ENCODE measurements around the gene GYG2. TPM values are rescaled to one million over a fixed set of nuclear protein-coding genes. Genes with fewer than 3 reads are reported as not detected.
"Not testable (repeated sequence)": the region's sequence is repeated elsewhere in the genome, so short reads cannot be mapped to it uniquely, and the experiment has no call there.

The GYG2 gene
- total RNA-seq, 6 experiments from 2014 or later = 0.35 to 0.79 (median 0.51) TPM; not detected in 2

GRCh38 chrX:2917767-2918166 lies 89.0 kb downstream of the GYG2 start:
- no peak overlapping the region for H3K4me3 Mint-ChIP-seq
- no peaks in the 10 kb centered on the region for H3K9me3 Mint-ChIP-seq
- TF ChIP-seq CTCF (IDR thresholded peaks at IDR 0.05) = no peak
- H3K27me3 Mint-ChIP-seq (ENCODE audit: insufficient read depth) = no peaks in the 10 kb centered on the region
- no peak overlapping the region for H3K27ac Mint-ChIP-seq
- H3K4me1 Mint-ChIP-seq (ENCODE audit: low read depth) = peaks cover 8% of the 10 kb centered on the region
- H3K36me3 Mint-ChIP-seq (ENCODE audit: low read depth) = peaks cover 10% of the 10 kb centered on the region; the same call in 1 of the 2 replicates
- no peak for DNase-seq

DNA sequence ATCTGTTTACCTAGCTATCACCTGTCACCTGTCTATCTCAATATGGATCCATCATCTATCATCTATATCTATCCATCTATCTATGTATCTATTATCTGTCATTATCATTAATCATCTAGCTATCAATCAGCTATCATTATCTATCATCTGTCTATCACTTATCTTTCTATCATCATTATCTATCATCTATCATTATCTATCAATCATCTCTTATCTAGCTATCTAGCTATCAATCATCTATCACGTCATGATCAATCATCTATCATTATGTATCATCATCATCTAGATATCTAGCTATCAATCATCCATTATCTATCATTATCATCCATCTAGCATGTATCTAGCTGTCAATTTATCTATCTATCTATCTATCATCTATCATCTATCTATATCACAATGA lies 92.5 kb downstream of the GYG2 start:
- no peak for DNase-seq
- H3K4me3 Mint-ChIP-seq = no peak overlapping the region
- H3K27me3 Mint-ChIP-seq (ENCODE audit: insufficient read depth) = no peaks in the 10 kb centered on the region
- TF ChIP-seq CTCF (IDR thresholded peaks at IDR 0.05) = no peak
- H3K36me3 Mint-ChIP-seq (ENCODE audit: low read depth) = peaks cover 5% of the 10 kb centered on the region; the same call in 1 of the 2 replicates
- H3K27ac Mint-ChIP-seq = no peak overlapping the region
- H3K4me1 Mint-ChIP-seq (ENCODE audit: low read depth) = peaks cover 8% of the 10 kb centered on the region
- no peaks in the 10 kb centered on the region for H3K9me3 Mint-ChIP-seq

- Mint-ChIP-seq H3K36me3 (ENCODE audit: low read depth) (no peaks in the 10 kb centered on the region), H3K27ac (no peak overlapping the region), H3K4me3 (no peak overlapping the region), H3K4me1 (ENCODE audit: low read depth) (peaks cover 8% of the 10 kb centered on the region), H3K27me3 (ENCODE audit: insufficient read depth) (no peaks in the 10 kb centered on the region), H3K9me3 (no peaks in the 10 kb centered on the region)
- TF ChIP-seq CTCF (IDR thresholded peaks at IDR 0.05) = no peak
- DNase-seq = no peak
These were observed 93.0 kb downstream of the GYG2 start for GRCh38 chrX:2921750-2922149.

- Mint-ChIP-seq H3K9me3 (no peaks in the 10 kb centered on the region), H3K4me3 (no peak overlapping the region), H3K4me1 (ENCODE audit: low read depth) (peaks cover 8% of the 10 kb centered on the region), H3K27ac (no peak overlapping the region), H3K27me3 (ENCODE audit: insufficient read depth) (no peaks in the 10 kb centered on the region; the same call in 1 of the 2 replicates), H3K36me3 (ENCODE audit: low read depth) (no peaks in the 10 kb centered on the region)
- TF ChIP-seq CTCF (IDR thresholded peaks at IDR 0.05) = no peak
- no peak for DNase-seq
These were observed 95.4 kb downstream of the GYG2 start for GRCh38 chrX:2924151-2924550.

- H3K36me3 Mint-ChIP-seq (ENCODE audit: low read depth); H3K27me3 Mint-ChIP-seq (ENCODE audit: insufficient read depth); H3K9me3 Mint-ChIP-seq; H3K27ac Mint-ChIP-seq; H3K4me1 Mint-ChIP-seq (ENCODE audit: low read depth); H3K4me3 Mint-ChIP-seq; DNase-seq: not testable (repeated sequence)
These were observed 97.5 kb downstream of the GYG2 start for GRCh38 chrX:2926255-2926654.

DNA sequence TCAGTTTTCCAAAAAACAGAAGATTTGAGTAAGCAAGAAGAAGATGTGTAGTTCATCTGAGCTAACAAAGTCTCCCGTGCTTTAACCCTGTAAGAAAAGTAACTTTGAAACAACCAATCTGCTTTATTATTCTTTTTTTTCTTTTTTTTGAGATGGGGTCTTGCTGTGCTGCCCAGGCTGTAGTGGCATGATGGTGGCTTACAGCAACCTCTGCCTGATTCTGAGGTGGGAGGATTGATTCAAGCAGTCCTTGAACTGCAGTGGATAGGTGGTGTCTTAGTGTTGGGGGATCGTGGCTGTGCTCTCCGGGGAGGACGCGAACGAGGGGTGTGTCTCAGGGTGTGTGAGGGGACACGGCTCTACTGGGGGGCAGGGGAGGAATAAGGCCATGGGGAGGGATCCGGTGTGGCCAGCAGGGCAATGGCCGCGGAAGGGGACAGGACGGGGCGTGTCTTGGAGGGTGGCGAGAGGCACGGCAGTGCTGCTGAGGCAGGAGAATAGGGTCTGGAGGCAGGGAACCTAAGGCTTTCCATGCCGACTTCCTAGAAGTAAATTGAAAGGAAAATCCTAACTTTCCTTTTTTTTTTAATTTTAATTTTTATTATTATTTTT lies 98.0 kb downstream of the GYG2 start:
- DNase-seq = no peak
- Mint-ChIP-seq H3K27me3 (ENCODE audit: insufficient read depth) (peaks cover 2% of the 10 kb centered on the region), H3K4me1 (ENCODE audit: low read depth) (peaks cover 7% of the 10 kb centered on the region), H3K36me3 (ENCODE audit: low read depth) (no peaks in the 10 kb centered on the region; the same call in 1 of the 2 replicates), H3K27ac (no peak overlapping the region), H3K9me3 (no peaks in the 10 kb centered on the region), H3K4me3 (no peak overlapping the region)
- no peak for TF ChIP-seq CTCF (IDR thresholded peaks at IDR 0.05)

Measured in HFFc6 (cell line).